NCI-H2196 treated with DMSO at 0.1 percent for 48 hours (cell line): ENCODE measurements around the gene XRCC4.

ENCODE experiments used
- DNase-seq: peaks from one replicate; lab custom pipeline; 2025; ENCODE audit not compliant: unreplicated experiment; lab: John Stamatoyannopoulos, UW

The XRCC4 gene

GRCh38 chr5:83172011-83172410, 94.7 kb downstream of the XRCC4 start:
- no peak for DNase-seq

GRCh38 chr5:83172655-83173054, 95.3 kb downstream of the XRCC4 start:
- no peak for DNase-seq

- DNase-seq: no peak
Observed at GRCh38 chr5:83173826-83174225, 96.5 kb downstream of the XRCC4 start.

GRCh38 chr5:83177803-83178202, 100.5 kb downstream of the XRCC4 start:
- no peak for DNase-seq

GRCh38 chr5:83179966-83180365, 102.6 kb downstream of the XRCC4 start:
- no peak for DNase-seq

- no peak for DNase-seq
Observed at GRCh38 chr5:83184534-83184933, 107.2 kb downstream of the XRCC4 start.

- no peak for DNase-seq
Observed at GRCh38 chr5:83192947-83193346, 115.6 kb downstream of the XRCC4 start.

GRCh38 chr5:83197326-83197967, 120.1 kb downstream of the XRCC4 start:
- no peak for DNase-seq

- DNase-seq: no peak
Observed at GRCh38 chr5:83199126-83199525, 121.8 kb downstream of the XRCC4 start.

GRCh38 chr5:83204651-83205050, 127.3 kb downstream of the XRCC4 start:
- DNase-seq: no peak

- no peak for DNase-seq
Observed at GRCh38 chr5:83209963-83210362, 132.6 kb downstream of the XRCC4 start.

GRCh38 chr5:83219077-83219476, 141.7 kb downstream of the XRCC4 start:
- no peak for DNase-seq

GRCh38 chr5:83219495-83219894, 142.1 kb downstream of the XRCC4 start:
- DNase-seq: no peak

- DNase-seq: no peak
Observed at GRCh38 chr5:83220331-83220730, 143.0 kb downstream of the XRCC4 start.

GRCh38 chr5:83222906-83223305, 145.6 kb downstream of the XRCC4 start:
- DNase-seq: no peak

- DNase-seq: no peak
Observed at GRCh38 chr5:83227611-83228010, 150.3 kb downstream of the XRCC4 start.

GRCh38 chr5:83230511-83230910, 153.2 kb downstream of the XRCC4 start:
- DNase-seq: no peak

GRCh38 chr5:83244516-83244915, 167.2 kb downstream of the XRCC4 start:
- no peak for DNase-seq

- DNase-seq: no peak
Observed at GRCh38 chr5:83245037-83245436, 167.7 kb downstream of the XRCC4 start.

- DNase-seq: no peak
Observed at GRCh38 chr5:83246071-83246470, 168.7 kb downstream of the XRCC4 start.

GRCh38 chr5:83249156-83249555, 171.8 kb downstream of the XRCC4 start:
- no peak for DNase-seq

GRCh38 chr5:83251849-83252248, 174.5 kb downstream of the XRCC4 start:
- DNase-seq: no peak

- DNase-seq: no peak
Observed at GRCh38 chr5:83253720-83254119, 176.4 kb downstream of the XRCC4 start.
